ENCODE results near the gene ZNF217. TPM values are rescaled to one million over a fixed set of nuclear protein-coding genes. Genes with fewer than 3 reads are reported as not detected.

ZNF217 gene
- total RNA-seq, 1 experiment from 2014 or later: 33.8 TPM

GRCh38 chr20:53547664-53548239, 45.9 kb downstream of the ZNF217 start:
- DNase-seq (ENCODE audit: low read depth, low spot score): peak; percentile 42
- H3K27ac ChIP-seq (ENCODE audit: low read depth, low read length): no peak overlapping the region
- H3K4me3 ChIP-seq (replicated peaks in 1 of 2; ENCODE audit: low read depth in 1 of 2, low read length in 2 of 2): no peak overlapping the region
- no peak overlapping the region for H2AFZ ChIP-seq (ENCODE audit: low read depth, low read length, poor library complexity, severe bottlenecking)
- no peak overlapping the region for H3K9ac ChIP-seq (ENCODE audit: low read length)
- TF ChIP-seq RAD21 (IDR thresholded peaks at IDR 0.05; ENCODE audit: low read depth): peak; percentile 86
- TF ChIP-seq SIN3A (IDR thresholded peaks at IDR 0.05; ENCODE audit: low read depth): no peak
- no peak for TF ChIP-seq EZH2 (IDR thresholded peaks at IDR 0.05)
- TF ChIP-seq CBX3 (IDR thresholded peaks at IDR 0.05; ENCODE audit: low read depth): no peak
- TF ChIP-seq CTCF (IDR thresholded peaks at IDR 0.05 in 2 of 3, conservative IDR thresholded peaks at IDR 0.05 in 1 of 3; ENCODE audit: borderline replicate concordance in 1 of 3, insufficient read depth in 1 of 3, low read depth in 2 of 3, low read length in 2 of 3): peak; percentile 67 to 86 (median 80); a peak in 5 of 6 replicates
- no peak for TF ChIP-seq REST (IDR thresholded peaks at IDR 0.05; ENCODE audit: low read depth)
- no peak for TF ChIP-seq ATF3 (IDR thresholded peaks at IDR 0.05)
- TF ChIP-seq ZNF274 (IDR thresholded peaks at IDR 0.05; ENCODE audit: low read depth, low read length): no peak
- no peak for TF ChIP-seq POLR2AphosphoS5 (IDR thresholded peaks at IDR 0.05; ENCODE audit: low read depth, low read length)
- H3K4me2 ChIP-seq (ENCODE audit: low read length): no peak overlapping the region
- ChIA-PET CTCF (interaction anchor here (0.6 to 2.4 kb wide), 21 partner anchors 9 to 1419 kb away, joined by 3 to 30 read pairs (median 4); no protein-coding TSS in a partner anchor), RAD21 (ENCODE audit: low non-redundant PET in 1 of 2, low total read pairs in 2 of 2, uncharacterized antibody in 2 of 2, unreplicated experiment in 2 of 2) (interaction anchor here (0.6 to 2.2 kb wide), 7 partner anchors 135 to 392 kb away, joined by 3 to 12 read pairs (median 4); no protein-coding TSS in a partner anchor), POLR2A (no interaction called here)
- no peaks in the 10 kb centered on the region for H3K79me2 ChIP-seq (ENCODE audit: insufficient read depth, low read length)
- H3K9me3 ChIP-seq (ENCODE audit: control insufficient read depth in 1 of 2, insufficient read depth in 1 of 2, low read depth in 1 of 2, low read length in 2 of 2): no peaks in the 10 kb centered on the region
- H3K9me2 ChIP-seq (ENCODE audit: insufficient read depth): no peaks in the 10 kb centered on the region
- no peaks in the 10 kb centered on the region for H3K27me3 ChIP-seq (ENCODE audit: insufficient read depth, low read length)
- peak; percentile 87 for ATAC-seq
- intact Hi-C loops (cut with micrococcal nuclease): loop anchor here (1.0 to 10.0 kb wide), 5 partner anchors 134 to 1423 kb away; no protein-coding TSS in a partner anchor
- no peaks in the 10 kb centered on the region for H4K20me1 ChIP-seq (ENCODE audit: insufficient read depth)
- no peaks in the 10 kb centered on the region for H3K4me1 ChIP-seq (ENCODE audit: control insufficient read depth in 1 of 2, insufficient read depth in 2 of 2, low read length in 2 of 2)
- no TSS peak for BruUV-seq (replicated peaks)
- H3K36me3 ChIP-seq (ENCODE audit: control insufficient read depth in 1 of 2, insufficient read depth in 2 of 2, low read length in 2 of 2): no peaks in the 10 kb centered on the region
